A673 (cell line): ENCODE measurements around the gene CCDC40. TPM values are rescaled to one million over a fixed set of nuclear protein-coding genes. Genes with fewer than 3 reads are reported as not detected.

Experiments
- BruUV-seq: library from RNA; stranded (reverse); fragments of 400-500 nt; replicated peaks from 2 replicates; lab custom pipeline; 2021; lab: Mats Ljungman, UMichigan
- CTCF ChIA-PET: fragments of 300-600 bp; sonication (Branson Sonifier 250); formaldehyde crosslinking; loops from one replicate; lab custom pipeline; 2022; ENCODE audit warnings: antibody characterized with exemption; lab: Charles Lee
- POLR2A ChIA-PET: fragments of 300-600 bp; sonication (Branson Sonifier 250); formaldehyde crosslinking; loops from one replicate; lab custom pipeline; 2022; ENCODE audit warnings: antibody characterized with exemption; ENCODE audit not compliant: low non-redundant PET; lab: Charles Lee
- DNase-seq: peaks from one replicate; pipeline ENCODE4 v3.0.0-alpha.2; 2015; ENCODE audit warnings: low spot score
- H3K27ac ChIP-seq: fragments of 200-600 bp; sonication (generic); 2 replicates; pipeline ENCODE4 v1.5.1; 2016; ENCODE audit warnings: mixed run types, low read depth, mild to moderate bottlenecking, mixed read lengths, antibody characterized with exemption, low read length; ENCODE audit not compliant: poor library complexity, severe bottlenecking
- H3K27me3 ChIP-seq: fragments of 200-600 bp; sonication (generic); replicated peaks from 2 replicates; pipeline ENCODE4 v1.6.1; 2017; ENCODE audit warnings: mixed run types, low read depth, mild to moderate bottlenecking, mixed read lengths, antibody characterized with exemption, low read length; ENCODE audit not compliant: insufficient read depth, poor library complexity
- H3K36me3 ChIP-seq: fragments of 200-600 bp; sonication (generic); 2 replicates; pipeline ENCODE4 v1.6.1; 2016; ENCODE audit warnings: mixed run types, mild to moderate bottlenecking, mixed read lengths, antibody characterized with exemption, low read length; ENCODE audit not compliant: insufficient read depth, poor library complexity, severe bottlenecking
- H3K4me1 ChIP-seq: fragments of 200-600 bp; sonication (generic); 2 replicates; pipeline ENCODE4 v1.6.1; 2017; ENCODE audit warnings: mixed run types, mild to moderate bottlenecking, mixed read lengths, antibody characterized with exemption, low read length; ENCODE audit not compliant: insufficient read depth, poor library complexity, severe bottlenecking
- H3K4me3 ChIP-seq: fragments of 200-600 bp; sonication (generic); 2 replicates; pipeline ENCODE4 v1.5.1; 2016; ENCODE audit warnings: low read depth, mixed run types, mild to moderate bottlenecking, mixed read lengths, low read length; ENCODE audit not compliant: poor library complexity, severe bottlenecking
- H3K9me3 ChIP-seq: fragments of 200-600 bp; sonication (generic); 2 replicates; pipeline ENCODE4 v1.6.1; 2016; ENCODE audit warnings: mixed run types, low read depth, mild to moderate bottlenecking, mixed read lengths, antibody characterized with exemption, low read length; ENCODE audit not compliant: poor library complexity, severe bottlenecking
- CTCF ChIP-seq: fragments of 300-800, 200-600 bp; sonication (generic); conservative IDR thresholded peaks from 2 replicates; pipeline ENCODE4 v1.5.1; 2017; ENCODE audit warnings: low read depth, mild to moderate bottlenecking, antibody characterized with exemption, low read length, moderate library complexity, mixed read lengths
- EZH2 ChIP-seq: fragments of 200-600 bp; sonication (generic); IDR thresholded peaks from 2 replicates; pipeline ENCODE4 v1.6.1; 2017; ENCODE audit warnings: borderline replicate concordance, low read depth, mild to moderate bottlenecking, mixed read lengths, antibody characterized with exemption, low read length; ENCODE audit not compliant: poor library complexity, severe bottlenecking
- intact Hi-C: fragments of 100-400 bp; cut with micrococcal nuclease; formaldehyde crosslinking; loops from one replicate; pipeline ENCODE4 v1.10.0; 2022; ENCODE audit not compliant: unreplicated experiment
- total RNA-seq: library from RNA; stranded (reverse); gene quantifications from 2 replicates; pipeline ENCODE4 v1.2.3, GENCODE V29; 2021

CCDC40 gene
- total RNA-seq, 1 experiment from 2014 or later: 3.5 TPM

- Histone ChIP-seq H3K27me3 (no peaks in the 10 kb centered on the region), H3K4me3 (no peak overlapping the region), H3K9me3 (no peaks in the 10 kb centered on the region), H3K36me3 (no peaks in the 10 kb centered on the region), H3K27ac (no peak overlapping the region), H3K4me1 (no peaks in the 10 kb centered on the region)
- CTCF ChIA-PET: no interaction called here
- POLR2A ChIA-PET: no interaction called here
- no peak for DNase-seq
- intact Hi-C loops: no loop called here
- TF ChIP-seq CTCF: no peak
- TF ChIP-seq EZH2: no peak
- no TSS peak for BruUV-seq
These were observed 54.9 kb downstream of the CCDC40 start for GRCh38 chr17:80091376-80091775.

- Histone ChIP-seq H3K27me3 (no peaks in the 10 kb centered on the region), H3K27ac (no peak overlapping the region), H3K4me3 (no peak overlapping the region), H3K4me1 (no peaks in the 10 kb centered on the region), H3K9me3 (no peaks in the 10 kb centered on the region), H3K36me3 (no peaks in the 10 kb centered on the region)
- no TSS peak for BruUV-seq
- intact Hi-C loops: no loop called here
- ChIA-PET CTCF (no interaction called here), POLR2A (no interaction called here)
- no peak for TF ChIP-seq CTCF
- no peak for DNase-seq
These were observed 56.5 kb downstream of the CCDC40 start for GRCh38 chr17:80092959-80093358.

GRCh38 chr17:80095038-80095843 is 58.8 kb downstream of the CCDC40 start:
- CTCF ChIA-PET: no interaction called here
- no peaks in the 10 kb centered on the region for H3K9me3 ChIP-seq
- no peak for DNase-seq
- H3K4me1 ChIP-seq: no peaks in the 10 kb centered on the region
- H3K36me3 ChIP-seq: no peaks in the 10 kb centered on the region
- no peak for TF ChIP-seq CTCF
- TF ChIP-seq EZH2: no peak
- no peak overlapping the region for H3K4me3 ChIP-seq
- BruUV-seq: no TSS peak
- intact Hi-C loops: no loop called here
- POLR2A ChIA-PET: no interaction called here
- no peaks in the 10 kb centered on the region for H3K27me3 ChIP-seq
- no peak overlapping the region for H3K27ac ChIP-seq
